Smooth muscle cell of the umbilical artery (primary cell): ENCODE measurements around the gene NME9. TPM values are rescaled to one million over a fixed set of nuclear protein-coding genes. Genes with fewer than 3 reads are reported as not detected.

Source experiments
- total RNA-seq: library from RNA; depleted of rRNA; stranded (reverse); fragments of >200 nt; gene quantifications from 2 replicates; pipeline ENCODE4 v1.2.3, GENCODE V29; 2014

Gene NME9
- not detected in 2 replicates for total RNA-seq

GRCh38 chr3:138329127-138329983, at the start of gene NME9:
Gene NME9 (minus strand): TSS chr3:138329851. CDS start chr3:138329335, 516 bp downstream.

GRCh38 chr3:138347960-138348753, 18.5 kb upstream of the NME9 start, which contains the start of gene MRAS:
Gene MRAS (plus strand): TSS chr3:138348579. CDS start chr3:138372884, 24,305 bp downstream.

Other genes starting within 250 kb of the NME9 start
- gene DZIP1L, start 214.2 kb downstream of the NME9 start, total RNA-seq, result 25.2 and 31.9 TPM in 2 replicates
- not detected in 2 replicates for gene A4GNT, start 197.5 kb downstream of the NME9 start, total RNA-seq
- gene DBR1, start 154.9 kb downstream of the NME9 start, total RNA-seq, result 13.4 and 14.8 TPM in 2 replicates
- 46.6 and 51.7 TPM in 2 replicates for gene ARMC8, start 142.6 kb downstream of the NME9 start, total RNA-seq
- 48.9 and 76.3 TPM in 2 replicates for gene MRAS, start 18.7 kb upstream of the NME9 start, total RNA-seq
- gene ESYT3, start 104.8 kb upstream of the NME9 start, total RNA-seq, result 0.59 and 1.6 TPM in 2 replicates